Spleen (tissue), 7 donors: ENCODE measurements around the gene ETDC.

Source experiments
- CTCF ChIP-seq, 11 experiments: fragments of 200-600 bp in 7 of 11; fragments of 450-650 bp in 4 of 11; sonication (generic) in 4 of 11; IDR thresholded peaks in 8 of 11; conservative IDR thresholded peaks in 3 of 11; 1 replicate in 7 of 11; 2 replicates in 4 of 11; pipeline versions ENCODE4 v1.4.0 to v1.8.0; 2016 to 2021; ENCODE audit warnings: antibody characterized with exemption in 11 of 11, inconsistent platforms in 4 of 11, mild to moderate bottlenecking in 1 of 11
- POLR2A ChIP-seq, 3 donors: fragments of 450-650 bp; IDR thresholded peaks; one replicate each; pipeline ENCODE4 v1.5.1; 2017; ENCODE audit warnings: antibody characterized with exemption in 3 of 3, mild to moderate bottlenecking in 1 of 3
- POLR2AphosphoS5 ChIP-seq, 3 donors: sonication (generic); formaldehyde crosslinking; IDR thresholded peaks; one replicate each; pipeline ENCODE4 v1.5.1; 2017; ENCODE audit warnings: antibody characterized with exemption in 3 of 3
- donor health status: DM: no; HTN: no; CAD: no; lungs with moderate emphysema.
- donor health status: DM: no; HTN: no; CAD: no.
- donor health status: DM: no; HTN: no; CAD: no.

DNA sequence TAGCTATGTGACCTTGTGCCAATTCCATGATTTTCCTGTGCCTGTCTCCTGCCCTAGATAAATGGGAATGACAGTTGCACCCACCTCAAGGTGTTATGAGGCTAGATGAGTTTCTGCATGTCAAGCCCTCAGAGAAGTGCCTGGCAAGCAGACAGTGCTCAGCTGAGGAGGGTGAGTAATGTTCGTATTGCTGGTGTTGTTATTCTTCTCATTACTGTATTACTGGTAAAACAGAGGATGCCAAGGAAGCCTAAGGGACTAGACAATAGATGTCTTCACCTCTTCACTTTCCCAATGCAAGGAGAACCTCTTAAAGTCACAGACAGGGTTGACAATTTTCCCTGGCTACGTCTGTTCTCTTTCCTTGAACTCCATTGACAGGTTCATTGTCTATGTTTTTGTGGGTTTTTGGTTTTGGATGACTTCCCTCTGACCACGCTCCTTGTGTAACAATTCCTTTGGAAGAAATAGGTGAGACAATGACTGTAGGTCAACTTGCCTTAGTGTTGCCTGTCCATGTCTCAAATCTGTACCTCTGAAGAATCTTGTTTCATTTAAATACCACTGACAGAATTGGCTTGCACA, 19.2 kb downstream of the ETDC start:
- no peak for TF ChIP-seq POLR2AphosphoS5 (IDR thresholded peaks at IDR 0.05)
- no peak for TF ChIP-seq CTCF (IDR thresholded peaks at IDR 0.05 in 8 of 11, conservative IDR thresholded peaks at IDR 0.05 in 3 of 11)
- TF ChIP-seq POLR2A (IDR thresholded peaks at IDR 0.05), result no peak
